Measurements from ENCODE around the gene SMAD3.

- TF ChIP-seq POLR2A (IDR thresholded peaks at IDR 0.05; ENCODE audit: low read depth, low read length) = no peak
- no peak for TF ChIP-seq TAF1 (IDR thresholded peaks at IDR 0.05; ENCODE audit: borderline replicate concordance, low read depth, low read length)
- no peak for TF ChIP-seq POLR2AphosphoS5 (IDR thresholded peaks at IDR 0.05; ENCODE audit: low read depth, low read length)
These were observed 4.7 kb downstream of the SMAD3 start for GRCh38 chr15:67070150-67070549.

All from GM12892 (cell line).